MCF 10A (cell line): ENCODE measurements around the gene KCNT1. TPM values are rescaled to one million over a fixed set of nuclear protein-coding genes. Genes with fewer than 3 reads are reported as not detected.
A peak's percentile ranks its signal among the peaks of the same experiment; 100 is the strongest.

ENCODE experiments used
- BruUV-seq: library from RNA; stranded (reverse); fragments of 400-500 nt; replicated peaks from 2 replicates; lab custom pipeline; 2021; lab: Mats Ljungman, UMichigan
- CTCF ChIA-PET: fragments of 300-600 bp; sonication (Branson Sonifier 250); formaldehyde crosslinking; extraction: SDS; loops from one replicate; lab custom pipeline; 2021; ENCODE audit warnings: antibody characterized with exemption, inconsistent platforms; lab: Yijun Ruan, JAX
- POLR2A ChIA-PET: fragments of 300-600, 350-650 bp; sonication (Branson Sonifier 250); formaldehyde crosslinking; extraction: SDS; loops from one replicate; lab custom pipeline; 2020; ENCODE audit warnings: antibody characterized with exemption, inconsistent platforms; lab: Yijun Ruan, JAX
- DNase-seq: peaks from one replicate; pipeline ENCODE4 v3.0.0-alpha.2; 2018; ENCODE audit not compliant: unreplicated experiment
- H3K27ac Mint-ChIP-seq: one replicate; pipeline ENCODE4 v1.8.0; 2022; ENCODE audit warnings: mild to moderate bottlenecking, low read depth, mixed read lengths; ENCODE audit not compliant: unreplicated experiment
- H3K27me3 Mint-ChIP-seq: one replicate; pipeline ENCODE4 v1.8.0; 2022; ENCODE audit warnings: mixed read lengths; ENCODE audit not compliant: insufficient read depth, unreplicated experiment
- H3K36me3 Mint-ChIP-seq: one replicate; pipeline ENCODE4 v1.8.0; 2022; ENCODE audit warnings: mild to moderate bottlenecking, moderate library complexity, mixed read lengths; ENCODE audit not compliant: insufficient read depth, unreplicated experiment
- H3K4me1 Mint-ChIP-seq: one replicate; pipeline ENCODE4 v1.8.0; 2022; ENCODE audit warnings: mixed read lengths; ENCODE audit not compliant: insufficient read depth, unreplicated experiment
- H3K4me3 Mint-ChIP-seq: one replicate; pipeline ENCODE4 v1.8.0; 2022; ENCODE audit warnings: mild to moderate bottlenecking, moderate library complexity, mixed read lengths; ENCODE audit not compliant: unreplicated experiment
- H3K9me3 Mint-ChIP-seq: one replicate; pipeline ENCODE4 v1.8.0; 2022; ENCODE audit warnings: mixed read lengths; ENCODE audit not compliant: unreplicated experiment
- intact Hi-C: fragments of 100-400 bp; cut with micrococcal nuclease; formaldehyde crosslinking; loops from 2 replicates; pipeline ENCODE4 v1.14.1; 2022
- total RNA-seq: library from RNA; stranded (reverse); gene quantifications from 2 replicates; pipeline ENCODE4 v1.2.3, GENCODE V29; 2022
- TF ChIP-seq, protein P1 (sequence below): fragments of 200-600 bp; IDR thresholded peaks from one replicate; pipeline ENCODE4 v1.8.0; 2022; ENCODE audit warnings: antibody characterized with exemption, mild to moderate bottlenecking; ENCODE audit not compliant: unreplicated experiment

The KCNT1 gene
- total RNA-seq, 1 experiment from 2014 or later, result not detected

DNA sequence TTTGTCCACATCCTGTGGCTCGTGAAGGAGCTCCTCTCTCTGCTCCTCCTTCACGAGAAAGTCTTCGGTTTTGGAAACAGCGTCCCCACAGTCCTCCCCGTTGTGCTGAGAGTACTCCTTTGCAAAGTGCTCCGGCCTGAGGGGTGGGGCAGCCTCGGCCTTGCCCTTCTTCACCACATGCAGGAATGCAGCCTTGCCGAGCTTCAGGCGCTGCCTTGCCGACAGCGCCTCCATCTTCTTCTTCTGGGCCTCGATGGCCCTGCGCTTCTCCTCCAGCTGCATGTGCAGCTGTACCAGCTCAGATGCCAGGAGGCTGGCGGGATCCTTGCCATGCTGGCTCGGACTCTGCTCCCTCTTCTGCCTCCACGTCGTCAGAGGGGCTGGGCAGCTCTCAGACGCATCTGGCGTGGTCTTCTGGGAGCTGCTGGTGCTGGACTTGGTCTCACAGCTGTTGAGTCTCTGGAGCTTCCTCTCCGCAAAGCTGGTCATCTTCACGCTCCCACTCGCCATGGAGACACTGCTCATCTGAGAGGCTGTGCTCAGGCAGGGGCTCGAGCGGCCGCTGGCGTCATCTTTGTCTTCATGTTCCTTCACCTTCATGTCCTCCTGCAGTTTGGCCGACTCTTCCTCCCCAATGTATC lies 119.9 kb downstream of the KCNT1 start:
- no peak overlapping the region for H3K27ac Mint-ChIP-seq
- intact Hi-C loops, result no loop called here
- no peaks in the 10 kb centered on the region for H3K4me1 Mint-ChIP-seq
- TF ChIP-seq, protein P1, sequence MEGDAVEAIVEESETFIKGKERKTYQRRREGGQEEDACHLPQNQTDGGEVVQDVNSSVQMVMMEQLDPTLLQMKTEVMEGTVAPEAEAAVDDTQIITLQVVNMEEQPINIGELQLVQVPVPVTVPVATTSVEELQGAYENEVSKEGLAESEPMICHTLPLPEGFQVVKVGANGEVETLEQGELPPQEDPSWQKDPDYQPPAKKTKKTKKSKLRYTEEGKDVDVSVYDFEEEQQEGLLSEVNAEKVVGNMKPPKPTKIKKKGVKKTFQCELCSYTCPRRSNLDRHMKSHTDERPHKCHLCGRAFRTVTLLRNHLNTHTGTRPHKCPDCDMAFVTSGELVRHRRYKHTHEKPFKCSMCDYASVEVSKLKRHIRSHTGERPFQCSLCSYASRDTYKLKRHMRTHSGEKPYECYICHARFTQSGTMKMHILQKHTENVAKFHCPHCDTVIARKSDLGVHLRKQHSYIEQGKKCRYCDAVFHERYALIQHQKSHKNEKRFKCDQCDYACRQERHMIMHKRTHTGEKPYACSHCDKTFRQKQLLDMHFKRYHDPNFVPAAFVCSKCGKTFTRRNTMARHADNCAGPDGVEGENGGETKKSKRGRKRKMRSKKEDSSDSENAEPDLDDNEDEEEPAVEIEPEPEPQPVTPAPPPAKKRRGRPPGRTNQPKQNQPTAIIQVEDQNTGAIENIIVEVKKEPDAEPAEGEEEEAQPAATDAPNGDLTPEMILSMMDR, result no peak
- H3K36me3 Mint-ChIP-seq, result peaks cover 85% of the 10 kb centered on the region
- H3K4me3 Mint-ChIP-seq, result no peak overlapping the region
- POLR2A ChIA-PET, result no interaction called here
- DNase-seq, result no peak
- no peaks in the 10 kb centered on the region for H3K27me3 Mint-ChIP-seq
- H3K9me3 Mint-ChIP-seq, result no peaks in the 10 kb centered on the region
- TSS peak; percentile 43 for BruUV-seq
- CTCF ChIA-PET, result interaction anchor here (1.1 kb wide), 1 partner anchor 10 kb away, joined by 3 read pairs; no protein-coding TSS in a partner anchor

DNA sequence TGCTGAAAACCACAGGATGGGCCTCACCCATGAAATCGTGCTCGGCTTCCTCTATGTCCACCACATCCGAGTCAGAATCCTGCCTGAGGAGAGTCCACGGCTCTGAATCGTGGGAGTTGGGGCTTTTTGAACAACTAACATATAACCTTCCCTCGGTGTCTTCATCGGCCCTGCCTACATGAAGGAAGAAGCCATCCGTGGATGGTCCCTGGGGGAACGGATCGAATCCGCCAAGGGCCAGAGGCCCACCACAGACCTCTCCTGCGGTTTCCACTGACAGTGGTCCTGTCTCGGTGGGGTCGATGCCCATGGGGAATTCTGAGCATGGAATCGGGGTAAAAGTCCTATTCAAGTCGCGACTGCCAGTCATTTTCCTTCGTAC lies 120.4 kb downstream of the KCNT1 start:
- Mint-ChIP-seq H3K4me3 (no peak overlapping the region), H3K9me3 (no peaks in the 10 kb centered on the region), H3K27ac (no peak overlapping the region), H3K4me1 (no peaks in the 10 kb centered on the region), H3K27me3 (no peaks in the 10 kb centered on the region), H3K36me3 (peaks cover 81% of the 10 kb centered on the region)
- BruUV-seq, result no TSS peak
- DNase-seq, result no peak
- intact Hi-C loops, result no loop called here
- ChIA-PET CTCF (interaction anchor here (1.1 kb wide), 1 partner anchor 11 kb away, joined by 3 read pairs; no protein-coding TSS in a partner anchor), POLR2A (no interaction called here)
- TF ChIP-seq, protein P1, result no peak

DNA sequence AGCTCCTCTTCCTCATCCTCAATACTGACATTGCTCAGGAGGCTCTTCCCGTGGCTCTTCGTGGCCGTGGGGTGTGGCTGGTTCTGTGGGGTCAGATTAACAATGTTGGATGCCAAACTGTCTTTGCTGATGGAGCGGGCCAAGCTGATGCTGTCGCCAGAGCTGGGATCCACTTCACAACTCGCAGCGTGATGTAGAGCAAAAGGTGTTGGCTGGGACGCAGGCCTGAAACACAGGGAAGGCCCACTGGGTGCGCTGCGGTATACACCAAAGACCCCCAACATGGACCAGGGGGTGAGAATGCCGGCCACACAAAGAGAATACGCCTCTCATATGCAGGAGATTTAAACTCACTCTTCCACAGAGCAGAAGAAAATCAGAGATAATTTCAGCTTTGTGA lies 121.1 kb downstream of the KCNT1 start:
- H3K4me3 Mint-ChIP-seq, result no peak overlapping the region
- H3K27me3 Mint-ChIP-seq, result no peaks in the 10 kb centered on the region
- no peaks in the 10 kb centered on the region for H3K4me1 Mint-ChIP-seq
- TF ChIP-seq, protein P1, result no peak
- intact Hi-C loops, result no loop called here
- H3K36me3 Mint-ChIP-seq, result peaks cover 76% of the 10 kb centered on the region
- ChIA-PET POLR2A (no interaction called here), CTCF (interaction anchor here (1.1 kb wide), 1 partner anchor 11 kb away, joined by 3 read pairs; no protein-coding TSS in a partner anchor)
- H3K27ac Mint-ChIP-seq, result no peak overlapping the region
- no peak for DNase-seq
- no TSS peak for BruUV-seq
- no peaks in the 10 kb centered on the region for H3K9me3 Mint-ChIP-seq

DNA sequence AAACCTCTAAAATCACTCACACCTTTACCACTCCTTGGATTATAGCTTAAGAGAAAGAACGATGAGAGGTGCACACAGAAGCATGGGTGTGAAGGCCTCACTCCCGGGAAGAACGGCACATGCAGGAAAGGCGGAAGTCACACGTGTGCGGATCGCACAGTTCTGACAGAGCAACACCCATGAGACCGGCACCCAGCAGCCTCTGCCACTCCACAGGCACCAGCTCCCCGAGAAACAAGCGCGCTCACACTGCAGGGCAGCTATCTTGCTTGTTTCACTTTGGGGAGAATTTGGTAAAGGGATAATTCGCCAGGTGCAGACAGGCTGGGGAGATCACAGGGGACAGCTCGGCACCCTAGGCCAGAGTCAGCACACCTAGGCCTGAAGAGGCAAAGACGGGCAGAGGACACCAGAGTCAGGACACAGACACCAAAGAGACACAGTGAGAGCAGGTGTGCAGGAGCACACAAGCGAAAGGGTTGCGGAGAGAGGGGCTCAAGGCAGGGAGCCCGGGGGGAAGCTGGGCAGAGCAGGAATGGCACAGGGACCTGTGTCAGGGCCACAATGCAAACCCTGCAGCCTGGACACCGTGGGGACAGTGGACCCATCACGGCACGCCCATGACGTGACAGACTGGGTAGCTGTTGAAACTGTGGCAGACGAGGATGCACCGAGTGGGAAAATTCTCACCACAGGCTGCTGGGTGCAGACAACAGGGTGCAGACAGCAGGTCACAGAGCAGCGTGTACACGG lies 123.6 kb downstream of the KCNT1 start:
- no TSS peak for BruUV-seq
- ChIA-PET POLR2A (no interaction called here), CTCF (interaction anchor here (0.6 kb wide), 1 partner anchor 635 kb away, joined by 3 read pairs; no protein-coding TSS in a partner anchor)
- Mint-ChIP-seq H3K27ac (no peak overlapping the region), H3K9me3 (no peaks in the 10 kb centered on the region), H3K27me3 (no peaks in the 10 kb centered on the region), H3K4me3 (no peak overlapping the region), H3K36me3 (peaks cover 51% of the 10 kb centered on the region), H3K4me1 (no peaks in the 10 kb centered on the region)
- no peak for DNase-seq
- TF ChIP-seq, protein P1, result no peak
- intact Hi-C loops, result no loop called here
